Nephron progenitor cell (in vitro differentiated cells): ENCODE results near the gene SART3.
"Not testable (repeated sequence)": the region's sequence is repeated elsewhere in the genome, so short reads cannot be mapped to it uniquely, and the experiment has no call there.

Experiments
- DNase-seq: peaks from one replicate; pipeline ENCODE4 v3.0.0; 2021
- H3K27ac Mint-ChIP-seq: 2 replicates; pipeline ENCODE4 v1.8.0; 2021; ENCODE audit warnings: mild to moderate bottlenecking, moderate library complexity, mixed read lengths
- H3K27me3 Mint-ChIP-seq: 2 replicates; pipeline ENCODE4 v1.8.0; 2021; ENCODE audit warnings: mild to moderate bottlenecking, low read depth, mixed read lengths; ENCODE audit not compliant: poor library complexity
- H3K36me3 Mint-ChIP-seq: 2 replicates; pipeline ENCODE4 v1.8.0; 2021; ENCODE audit warnings: low read depth, mixed read lengths
- H3K4me1 Mint-ChIP-seq: 2 replicates; pipeline ENCODE4 v1.8.0; 2021; ENCODE audit warnings: mixed read lengths
- H3K4me3 Mint-ChIP-seq: 2 replicates; pipeline ENCODE4 v1.8.0; 2021; ENCODE audit warnings: mild to moderate bottlenecking, moderate library complexity, mixed read lengths
- H3K9me3 Mint-ChIP-seq: 2 replicates; pipeline ENCODE4 v1.8.0; 2021; ENCODE audit warnings: mild to moderate bottlenecking, moderate library complexity, mixed read lengths
- CTCF ChIP-seq: fragments of 200-600 bp; sonication (generic); IDR thresholded peaks from 2 replicates; pipeline ENCODE4 v1.5.0; 2021; ENCODE audit warnings: antibody characterized with exemption

SART3 gene

GRCh38 chr12:108505129-108505528, 55.8 kb downstream of the SART3 start:
- Mint-ChIP-seq H3K4me3 (no peak overlapping the region), H3K27ac (no peak overlapping the region), H3K27me3 (peaks cover 20% of the 10 kb centered on the region), H3K9me3 (peaks cover 37% of the 10 kb centered on the region), H3K36me3 (peaks cover 5% of the 10 kb centered on the region), H3K4me1 (no peaks in the 10 kb centered on the region)
- no peak for TF ChIP-seq CTCF
- no peak for DNase-seq

DNA sequence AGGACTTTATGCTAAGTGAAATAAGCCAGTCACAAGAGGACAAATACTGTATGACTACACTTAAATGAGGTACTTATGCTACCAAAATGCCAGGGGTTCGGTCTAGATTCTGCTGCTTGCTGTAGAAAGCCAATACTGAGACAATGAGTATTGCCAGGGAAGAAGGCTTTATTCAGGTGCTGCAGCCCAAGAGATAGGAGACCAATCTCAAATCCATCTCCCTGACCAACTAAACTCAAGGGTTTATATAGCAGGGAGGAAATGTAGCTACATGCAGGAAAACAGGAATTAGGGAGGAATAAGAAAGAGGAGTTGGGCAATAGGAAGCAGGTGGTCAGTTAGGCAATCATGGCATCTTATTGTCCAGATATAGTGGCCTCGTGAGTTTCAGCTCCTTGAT, 58.1 kb downstream of the SART3 start:
- DNase-seq, result no peak
- Mint-ChIP-seq H3K9me3 (peaks cover 37% of the 10 kb centered on the region), H3K27me3 (peaks cover 23% of the 10 kb centered on the region), H3K4me3 (no peak overlapping the region), H3K36me3 (peaks cover 5% of the 10 kb centered on the region), H3K27ac (no peak overlapping the region), H3K4me1 (no peaks in the 10 kb centered on the region)
- TF ChIP-seq CTCF, result no peak

- no peak for DNase-seq
- H3K9me3 Mint-ChIP-seq, result peaks cover 19% of the 10 kb centered on the region
- peaks cover 4% of the 10 kb centered on the region for H3K36me3 Mint-ChIP-seq
- TF ChIP-seq CTCF, result no peak
- peaks cover 24% of the 10 kb centered on the region for H3K27me3 Mint-ChIP-seq
- no peak overlapping the region for H3K4me3 Mint-ChIP-seq
- H3K4me1 Mint-ChIP-seq, result no peaks in the 10 kb centered on the region
- no peak overlapping the region for H3K27ac Mint-ChIP-seq
Observed at GRCh38 chr12:108498136-108498535, 62.8 kb downstream of the SART3 start.

GRCh38 chr12:108495823-108496579, 65.0 kb downstream of the SART3 start:
- Mint-ChIP-seq H3K9me3 (no peaks in the 10 kb centered on the region), H3K27me3 (peaks cover 20% of the 10 kb centered on the region), H3K4me3 (no peak overlapping the region), H3K4me1 (no peaks in the 10 kb centered on the region), H3K36me3 (no peaks in the 10 kb centered on the region), H3K27ac (no peak overlapping the region)
- no peak for DNase-seq
- no peak for TF ChIP-seq CTCF

DNA sequence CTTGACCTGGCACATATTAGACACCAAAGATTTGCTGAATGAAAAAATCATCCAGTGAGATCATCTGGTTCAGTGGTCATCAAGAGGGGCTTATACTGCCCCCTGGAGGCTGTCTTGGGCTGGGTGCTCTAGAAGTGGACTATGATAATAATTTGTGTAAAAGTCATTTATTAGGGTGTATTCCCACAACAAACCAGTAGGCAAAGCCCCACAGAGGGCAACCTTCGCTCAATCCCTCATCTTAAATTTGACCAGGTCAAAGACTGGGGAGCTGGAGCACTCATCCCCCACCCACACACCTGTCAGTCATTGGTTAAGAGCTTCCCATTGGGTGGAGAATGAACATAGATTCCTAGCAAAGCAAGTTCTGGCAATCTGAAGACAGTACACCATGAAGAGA, 65.9 kb downstream of the SART3 start:
- peak; percentile 48 for DNase-seq
- H3K27me3 Mint-ChIP-seq, result peaks cover 17% of the 10 kb centered on the region
- H3K4me1 Mint-ChIP-seq, result no peaks in the 10 kb centered on the region
- no peak overlapping the region for H3K4me3 Mint-ChIP-seq
- no peaks in the 10 kb centered on the region for H3K9me3 Mint-ChIP-seq
- no peak overlapping the region for H3K27ac Mint-ChIP-seq
- TF ChIP-seq CTCF, result peak; percentile 60
- H3K36me3 Mint-ChIP-seq, result no peaks in the 10 kb centered on the region

DNA sequence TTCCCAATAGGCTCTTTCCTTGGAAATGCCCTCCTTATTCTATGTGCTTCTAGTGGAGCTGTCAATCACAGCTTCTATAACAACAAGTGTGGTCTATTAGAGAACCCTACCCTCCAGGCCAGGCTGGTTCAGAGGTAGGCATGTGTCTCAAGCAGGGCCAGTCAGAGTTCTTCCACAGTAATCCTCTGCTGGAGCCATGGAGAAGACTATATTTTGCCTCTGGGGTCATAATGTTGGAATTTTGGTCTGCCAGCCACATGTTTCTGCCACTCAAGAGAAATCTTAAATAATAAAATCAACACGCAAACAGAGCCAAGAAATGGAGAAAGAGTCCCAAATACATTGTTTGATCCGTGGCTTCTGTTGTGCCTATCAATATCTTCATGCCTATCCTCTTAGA, 69.7 kb downstream of the SART3 start:
- Mint-ChIP-seq H3K4me1 (no peaks in the 10 kb centered on the region), H3K27me3 (peaks cover 12% of the 10 kb centered on the region), H3K9me3 (peaks cover 22% of the 10 kb centered on the region), H3K27ac (no peak overlapping the region), H3K36me3 (no peaks in the 10 kb centered on the region), H3K4me3 (no peak overlapping the region)
- no peak for TF ChIP-seq CTCF
- no peak for DNase-seq

- H3K27ac Mint-ChIP-seq, result not testable (repeated sequence)
- H3K27me3 Mint-ChIP-seq, result peaks cover 10% of the 10 kb centered on the region
Observed at GRCh38 chr12:108487029-108487428, 73.9 kb downstream of the SART3 start.

GRCh38 chr12:108485371-108485770, 75.6 kb downstream of the SART3 start:
- peaks cover 10% of the 10 kb centered on the region for H3K27me3 Mint-ChIP-seq
- peak overlapping the region; percentile 64 for H3K27ac Mint-ChIP-seq
- peaks cover 22% of the 10 kb centered on the region for H3K9me3 Mint-ChIP-seq
- not testable (repeated sequence) for H3K4me3 Mint-ChIP-seq, H3K36me3 Mint-ChIP-seq, DNase-seq, H3K4me1 Mint-ChIP-seq

More at GRCh38 chr12:108487029-108487428, 73.9 kb downstream of the SART3 start:
- DNase-seq, H3K4me1 Mint-ChIP-seq, H3K4me3 Mint-ChIP-seq, H3K36me3 Mint-ChIP-seq: not testable (repeated sequence)
- H3K9me3 Mint-ChIP-seq, result peaks cover 22% of the 10 kb centered on the region
